Peyer's patch (tissue), 4 donors: ENCODE measurements around the gene CA7. TPM values are rescaled to one million over a fixed set of nuclear protein-coding genes. Genes with fewer than 3 reads are reported as not detected.

Experiments
- DNase-seq, 3 donors: peaks; one replicate each; pipeline ENCODE4 v3.0.0-alpha.2; 2017 to 2019
- H3K27ac ChIP-seq, 4 donors: fragments of 200-600 bp; sonication (generic); one replicate each; pipeline ENCODE4 v1.5.1; 2016 to 2019
- H3K27me3 ChIP-seq, 2 donors: fragments of 200-600 bp; sonication (generic); one replicate each; pipeline ENCODE4 v1.5.1; 2019
- H3K36me3 ChIP-seq, 3 donors: fragments of 200-600 bp; sonication (generic); one replicate each; pipeline ENCODE4 v1.5.1; 2016 to 2019
- H3K4me1 ChIP-seq, 4 donors: fragments of 200-600 bp; sonication (generic); one replicate each; pipeline ENCODE4 v1.5.1; 2016 to 2019
- H3K4me3 ChIP-seq, 4 donors: fragments of 200-600 bp; sonication (generic); 1 replicate in 3 of 4; 2 replicates in 1 of 4; pipeline ENCODE4 v1.5.1; 2016 to 2019; ENCODE audit warnings: mild to moderate bottlenecking in 1 of 4
- H3K9me3 ChIP-seq, 4 donors: fragments of 200-600 bp; sonication (generic); one replicate each; pipeline ENCODE4 v1.5.1; 2016 to 2019; ENCODE audit warnings: mild to moderate bottlenecking in 1 of 4
- POLR2A ChIP-seq, 2 donors: fragments of 450-650 bp; IDR thresholded peaks; one replicate each; pipeline ENCODE4 v1.5.1; 2017; ENCODE audit warnings: antibody characterized with exemption in 2 of 2, mild to moderate bottlenecking in 2 of 2, moderate library complexity in 2 of 2
- total RNA-seq, 4 donors: library from RNA; depleted of rRNA; stranded (reverse); fragments of >200 nt; gene quantifications; one replicate each; pipeline ENCODE4 v1.1.0, GENCODE V29; 2016
- TF ChIP-seq, protein P1 (sequence below), 6 experiments: fragments of 450-650 bp in 4 of 6; fragments of 200-600 bp in 2 of 6; sonication (generic) in 1 of 6; IDR thresholded peaks; one replicate each; pipeline ENCODE4 v1.5.1; 2017 to 2019; ENCODE audit warnings: antibody characterized with exemption in 6 of 6, mild to moderate bottlenecking in 3 of 6, moderate library complexity in 1 of 6

Gene CA7
- total RNA-seq, 4 donors from 2014 or later, result 13.2 to 59.4 (median 32.2) TPM

DNA sequence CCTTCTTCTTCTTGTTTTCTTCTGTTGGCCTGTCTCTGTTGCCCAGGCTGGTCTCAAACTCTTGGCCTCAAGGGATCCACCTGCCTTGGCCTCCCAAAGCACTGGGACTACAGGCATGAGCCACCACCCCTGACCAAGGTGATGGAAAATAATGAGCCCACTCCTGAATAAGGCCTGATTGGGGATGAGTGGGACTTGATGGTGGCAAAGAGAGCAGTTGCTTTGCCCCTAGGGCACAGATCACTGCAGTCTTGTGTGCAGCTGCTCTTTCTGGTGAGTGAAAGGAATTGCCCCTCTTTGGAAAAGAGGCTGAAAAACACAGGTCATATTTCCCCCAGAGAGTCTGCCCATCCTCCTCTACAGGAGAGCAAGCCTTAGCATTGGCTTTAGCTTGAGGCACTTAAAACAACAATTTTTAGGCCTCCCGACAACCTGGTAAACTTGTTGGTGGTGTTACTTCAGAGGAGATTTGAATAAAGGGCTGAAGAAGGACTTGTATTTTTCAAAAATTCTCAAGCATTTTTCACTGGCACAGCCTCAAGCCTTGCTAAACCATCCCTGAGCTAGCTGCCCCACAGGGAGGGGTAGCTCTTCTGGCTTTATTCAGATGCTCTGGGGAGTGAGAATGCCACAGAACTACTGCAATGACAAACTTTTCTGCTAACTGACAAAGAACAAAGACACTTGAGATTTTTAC is 30.0 kb downstream of the CA7 start:
- no peaks in the 10 kb centered on the region for H3K9me3 ChIP-seq
- H3K27me3 ChIP-seq, result no peaks in the 10 kb centered on the region
- H3K36me3 ChIP-seq, result no peaks in the 10 kb centered on the region
- H3K4me1 ChIP-seq, result peaks cover 0 to 22% (median 8%) of the 10 kb centered on the region in 4 donors
- TF ChIP-seq, protein P1, sequence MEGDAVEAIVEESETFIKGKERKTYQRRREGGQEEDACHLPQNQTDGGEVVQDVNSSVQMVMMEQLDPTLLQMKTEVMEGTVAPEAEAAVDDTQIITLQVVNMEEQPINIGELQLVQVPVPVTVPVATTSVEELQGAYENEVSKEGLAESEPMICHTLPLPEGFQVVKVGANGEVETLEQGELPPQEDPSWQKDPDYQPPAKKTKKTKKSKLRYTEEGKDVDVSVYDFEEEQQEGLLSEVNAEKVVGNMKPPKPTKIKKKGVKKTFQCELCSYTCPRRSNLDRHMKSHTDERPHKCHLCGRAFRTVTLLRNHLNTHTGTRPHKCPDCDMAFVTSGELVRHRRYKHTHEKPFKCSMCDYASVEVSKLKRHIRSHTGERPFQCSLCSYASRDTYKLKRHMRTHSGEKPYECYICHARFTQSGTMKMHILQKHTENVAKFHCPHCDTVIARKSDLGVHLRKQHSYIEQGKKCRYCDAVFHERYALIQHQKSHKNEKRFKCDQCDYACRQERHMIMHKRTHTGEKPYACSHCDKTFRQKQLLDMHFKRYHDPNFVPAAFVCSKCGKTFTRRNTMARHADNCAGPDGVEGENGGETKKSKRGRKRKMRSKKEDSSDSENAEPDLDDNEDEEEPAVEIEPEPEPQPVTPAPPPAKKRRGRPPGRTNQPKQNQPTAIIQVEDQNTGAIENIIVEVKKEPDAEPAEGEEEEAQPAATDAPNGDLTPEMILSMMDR (IDR thresholded peaks at IDR 0.05), result no peak
- no peak for TF ChIP-seq POLR2A (IDR thresholded peaks at IDR 0.05)
- H3K4me3 ChIP-seq, result no peak overlapping the region
- DNase-seq, result no peak
- peak overlapping the region in 2 of 4 donors; percentile 15 to 22 for H3K27ac ChIP-seq

DNA sequence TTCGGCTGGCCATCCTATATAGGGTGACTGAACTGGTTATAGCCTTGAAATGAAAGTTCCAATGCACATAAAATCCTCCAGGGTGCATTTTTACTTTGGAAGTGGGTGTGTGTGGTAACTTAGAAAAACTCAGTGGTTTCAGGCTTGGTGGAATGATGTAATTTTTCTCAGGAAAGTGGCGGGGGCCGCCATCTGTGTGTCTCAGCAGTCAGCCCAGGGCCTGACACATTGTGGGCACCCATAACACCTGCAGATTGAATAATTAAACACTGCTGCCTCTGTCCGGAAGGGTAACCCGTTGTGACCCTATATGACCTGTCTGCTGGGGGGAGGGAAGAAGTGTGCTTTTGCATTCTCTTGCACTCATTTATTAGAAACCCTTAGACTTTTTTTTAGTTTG is 33.9 kb downstream of the CA7 start:
- Histone ChIP-seq H3K36me3 (no peaks in the 10 kb centered on the region), H3K4me3 (no peak overlapping the region), H3K9me3 (no peaks in the 10 kb centered on the region), H3K27ac (peak overlapping the region in 1 of 4 donors; percentile 7), H3K27me3 (no peaks in the 10 kb centered on the region), H3K4me1 (peaks cover 0 to 20% (median 5%) of the 10 kb centered on the region in 4 donors)
- no peak for DNase-seq
- TF ChIP-seq, protein P1 (IDR thresholded peaks at IDR 0.05), result peak in 1 of 6 experiments; percentile 2
- TF ChIP-seq POLR2A (IDR thresholded peaks at IDR 0.05), result no peak

DNA sequence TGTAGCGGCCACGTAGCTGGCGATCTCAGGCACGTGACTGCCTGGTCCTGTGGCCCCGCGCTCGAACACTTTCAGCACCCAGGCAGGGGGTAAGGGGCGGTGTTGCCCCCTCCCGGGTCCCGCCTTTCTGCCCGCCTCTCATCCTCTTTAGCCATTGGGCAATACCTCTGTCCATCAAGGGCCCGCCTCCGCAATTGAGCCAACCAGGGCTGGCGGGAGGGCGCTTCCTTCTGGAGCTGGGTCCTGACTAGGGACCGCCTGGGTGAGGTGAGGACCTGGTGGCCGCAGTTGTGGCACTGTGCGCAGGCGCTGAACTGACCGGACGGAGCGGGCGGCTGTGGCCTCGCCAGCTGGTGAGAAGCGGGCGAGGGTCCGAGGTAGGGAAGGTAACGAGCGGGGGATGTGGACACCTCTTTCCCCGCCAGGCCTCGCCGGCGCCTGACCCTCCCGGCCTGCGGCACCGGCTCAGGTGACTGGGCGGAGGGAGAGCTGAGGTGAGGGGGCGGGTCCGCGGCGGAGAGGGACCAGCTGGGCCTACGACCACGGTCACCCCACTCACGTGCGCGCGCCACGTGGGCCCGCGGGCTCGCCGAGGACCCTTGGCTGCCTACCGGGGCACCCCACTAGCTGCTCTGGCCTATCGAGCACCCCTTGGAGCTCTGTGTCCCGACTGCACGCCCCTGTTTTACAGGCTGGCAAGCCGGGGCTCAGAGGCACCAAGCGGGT is 36.2 kb downstream of the CA7 start, which contains the start of gene PDP2:
Gene PDP2, plus strand, starts transcription at position 228 of the 726 bp plus-strand sequence. CDS start 3,770 bp downstream, outside the sequence.
- peak; percentile 95 to 98 (median 96) for DNase-seq
- TF ChIP-seq, protein P1 (IDR thresholded peaks at IDR 0.05), result peak in 2 of 6 experiments; percentile 1 to 9
- peak; percentile 67 to 70 for TF ChIP-seq POLR2A (IDR thresholded peaks at IDR 0.05)
- Histone ChIP-seq H3K9me3 (no peaks in the 10 kb centered on the region), H3K27ac (peak within 1 kb of the TSS; percentile 58 to 76 (median 69)), H3K4me1 (peaks cover 0 to 20% (median 4%) of the 10 kb centered on the region in 4 donors), H3K27me3 (no peaks in the 10 kb centered on the region), H3K4me3 (peak within 1 kb of the TSS; percentile 85 to 92 (median 90)), H3K36me3 (peaks cover 0 to 21% (median 0%) of the 10 kb centered on the region in 3 donors)

DNA sequence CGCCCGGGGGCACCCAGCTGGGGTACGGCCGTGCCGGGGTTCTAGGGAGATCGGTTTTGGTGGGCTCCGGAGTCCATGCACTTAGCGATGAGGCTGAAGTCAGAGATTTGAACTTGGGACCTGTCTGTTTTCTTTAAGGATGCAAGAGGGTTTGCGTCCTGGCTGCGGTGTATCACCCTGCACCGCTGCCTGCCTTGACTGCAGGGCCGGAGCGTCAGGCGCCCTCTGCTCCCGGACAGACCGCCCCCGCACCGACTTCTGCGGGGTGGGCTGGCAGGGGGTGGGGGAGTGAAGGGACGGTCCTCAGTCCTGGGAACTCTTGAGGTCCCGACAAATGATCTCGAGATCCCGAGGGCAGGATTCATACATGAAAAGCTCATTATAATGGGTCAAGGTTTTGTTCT is 36.8 kb downstream of the CA7 start:
- H3K27me3 ChIP-seq, result no peaks in the 10 kb centered on the region
- TF ChIP-seq, protein P1 (IDR thresholded peaks at IDR 0.05), result no peak
- no peak for TF ChIP-seq POLR2A (IDR thresholded peaks at IDR 0.05)
- peak in 1 of 3 donors; percentile 20 for DNase-seq
- H3K27ac ChIP-seq, result peak overlapping the region; percentile 58 to 76 (median 69)
- no peaks in the 10 kb centered on the region for H3K9me3 ChIP-seq
- peaks cover 0 to 20% (median 4%) of the 10 kb centered on the region in 4 donors for H3K4me1 ChIP-seq
- peak overlapping the region; percentile 85 to 92 (median 90) for H3K4me3 ChIP-seq
- H3K36me3 ChIP-seq, result peaks cover 0 to 27% (median 0%) of the 10 kb centered on the region in 3 donors

DNA sequence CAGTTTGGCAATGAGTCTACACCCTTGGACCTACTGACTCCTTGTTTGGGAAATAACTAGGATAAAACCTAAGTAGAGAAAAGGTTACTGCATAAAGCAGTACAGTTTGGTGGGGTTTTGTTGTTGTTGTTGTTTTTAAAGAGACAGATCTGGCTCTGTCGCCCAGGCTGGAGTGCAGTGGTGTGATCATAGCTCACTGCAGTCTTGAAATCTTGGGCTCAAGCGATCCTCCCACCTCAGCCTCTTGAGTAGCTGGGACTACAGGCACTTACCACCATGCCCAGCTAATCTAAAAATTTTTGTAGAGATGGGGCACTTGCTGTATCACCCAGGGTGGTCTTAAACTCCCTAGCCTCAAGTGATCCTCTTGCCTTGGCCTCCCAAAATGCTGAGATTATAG is 37.3 kb downstream of the CA7 start:
- Histone ChIP-seq H3K36me3 (peaks cover 0 to 30% (median 0%) of the 10 kb centered on the region in 3 donors), H3K9me3 (no peaks in the 10 kb centered on the region), H3K27ac (no peak overlapping the region), H3K4me1 (peaks cover 0 to 20% (median 4%) of the 10 kb centered on the region in 4 donors), H3K27me3 (no peaks in the 10 kb centered on the region), H3K4me3 (peak overlapping the region in 1 of 4 donors; percentile 85)
- no peak for TF ChIP-seq POLR2A (IDR thresholded peaks at IDR 0.05)
- TF ChIP-seq, protein P1 (IDR thresholded peaks at IDR 0.05), result no peak
- DNase-seq, result no peak
